Measurements from ENCODE around the gene ATP8B3. TPM values are rescaled to one million over a fixed set of nuclear protein-coding genes. Genes with fewer than 3 reads are reported as not detected.
A peak's percentile ranks its signal among the peaks of the same experiment; 100 is the strongest.

The ATP8B3 gene
- total and polyA plus RNA-seq, 9 of the 15 experiments (the other 6 are each of a cell fraction or from before 2014, with no cell fraction given) = 1.2 to 12.3 (median 3.8) TPM

GRCh38 chr19:1812426-1813191, 533 bp upstream of the ATP8B3 start (continued):
- TF ChIP-seq FOSL1 (tag; conservative IDR thresholded peaks at IDR 0.05) (no peak), HDAC8 (tag; IDR thresholded peaks at IDR 0.05) (no peak), HDAC2 (IDR thresholded peaks at IDR 0.05) (0 out of 2 replicates have a peak, but pooled peaks have one; percentile 72), CHD4 (IDR thresholded peaks at IDR 0.05; ENCODE audit: insufficient read depth, insufficient replicate concordance, low read depth, low read length, poor library complexity, severe bottlenecking) (no peak), ZNF165 (CRISPR knock-in tag; IDR thresholded peaks at IDR 0.05; ENCODE audit: borderline replicate concordance) (no peak), DMBX1 (CRISPR knock-in tag; IDR thresholded peaks at IDR 0.05; ENCODE audit: borderline replicate concordance) (no peak), HOMEZ (CRISPR knock-in tag; IDR thresholded peaks at IDR 0.05) (no peak), THRA (IDR thresholded peaks at IDR 0.05) (no peak), CBX5 (IDR thresholded peaks at IDR 0.05; ENCODE audit: borderline replicate concordance, low read depth) (no peak), ARID3A (IDR thresholded peaks at IDR 0.05; ENCODE audit: borderline replicate concordance, low read depth, low read length) (no peak), ZNF561 (CRISPR knock-in tag; conservative IDR thresholded peaks at IDR 0.05) (no peak), BCOR (IDR thresholded peaks at IDR 0.05) (0 out of 2 replicates have a peak, but pooled peaks have one; percentile 13), ZNF354B (CRISPR knock-in tag; IDR thresholded peaks at IDR 0.05) (no peak), ZNF41 (CRISPR knock-in tag; conservative IDR thresholded peaks at IDR 0.05) (no peak), ZFX (CRISPR knock-in tag; IDR thresholded peaks at IDR 0.05) (peak; percentile 81), TRIM25 (IDR thresholded peaks at IDR 0.05; ENCODE audit: borderline replicate concordance) (no peak), STAT6 (CRISPR knock-in tag; IDR thresholded peaks at IDR 0.05) (no peak), U2AF1 (optimal IDR thresholded peaks at IDR 0.05; ENCODE audit: low read depth, low read length) (no peak), FOXJ2 (tag; IDR thresholded peaks at IDR 0.05) (no peak)
